DOHH2 (cell line): ENCODE data around the gene PTGES3.

ENCODE experiments used
- EZH2phosphoT487 ChIP-seq: fragments of 200-600 bp; sonication (generic); IDR thresholded peaks from 2 replicates; pipeline ENCODE4 v1.6.1; 2017; ENCODE audit warnings: borderline replicate concordance, mild to moderate bottlenecking, antibody characterized with exemption, low read length, moderate library complexity, mixed read lengths
- TF ChIP-seq, protein P1 (sequence below): fragments of 200-600 bp; sonication (generic); IDR thresholded peaks from one replicate; pipeline ENCODE4 v1.5.1; 2014; ENCODE audit warnings: antibody characterized with exemption, mild to moderate bottlenecking, low read depth, low read length; ENCODE audit not compliant: poor library complexity, severe bottlenecking

DNA sequence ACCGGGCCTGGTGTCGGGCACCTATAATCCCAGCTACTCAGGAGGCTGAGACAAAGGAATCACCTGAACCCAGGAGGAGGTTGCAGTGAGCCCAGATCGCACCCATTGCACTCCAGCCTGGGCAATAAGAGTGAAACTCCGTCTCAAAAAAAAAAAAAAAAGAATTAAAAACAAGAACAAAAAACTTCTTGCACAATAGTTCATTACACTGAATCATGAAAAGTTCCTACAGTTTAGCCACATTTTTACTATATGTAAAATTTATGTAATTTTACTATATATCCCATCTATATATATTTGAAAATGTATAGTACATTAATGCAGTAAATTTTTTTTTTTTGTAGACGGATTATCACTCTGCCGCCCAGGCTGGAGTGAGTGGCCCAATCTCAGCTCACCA lies 46.9 kb downstream of the PTGES3 start:
- TF ChIP-seq, protein P1, sequence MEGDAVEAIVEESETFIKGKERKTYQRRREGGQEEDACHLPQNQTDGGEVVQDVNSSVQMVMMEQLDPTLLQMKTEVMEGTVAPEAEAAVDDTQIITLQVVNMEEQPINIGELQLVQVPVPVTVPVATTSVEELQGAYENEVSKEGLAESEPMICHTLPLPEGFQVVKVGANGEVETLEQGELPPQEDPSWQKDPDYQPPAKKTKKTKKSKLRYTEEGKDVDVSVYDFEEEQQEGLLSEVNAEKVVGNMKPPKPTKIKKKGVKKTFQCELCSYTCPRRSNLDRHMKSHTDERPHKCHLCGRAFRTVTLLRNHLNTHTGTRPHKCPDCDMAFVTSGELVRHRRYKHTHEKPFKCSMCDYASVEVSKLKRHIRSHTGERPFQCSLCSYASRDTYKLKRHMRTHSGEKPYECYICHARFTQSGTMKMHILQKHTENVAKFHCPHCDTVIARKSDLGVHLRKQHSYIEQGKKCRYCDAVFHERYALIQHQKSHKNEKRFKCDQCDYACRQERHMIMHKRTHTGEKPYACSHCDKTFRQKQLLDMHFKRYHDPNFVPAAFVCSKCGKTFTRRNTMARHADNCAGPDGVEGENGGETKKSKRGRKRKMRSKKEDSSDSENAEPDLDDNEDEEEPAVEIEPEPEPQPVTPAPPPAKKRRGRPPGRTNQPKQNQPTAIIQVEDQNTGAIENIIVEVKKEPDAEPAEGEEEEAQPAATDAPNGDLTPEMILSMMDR: no peak
- no peak for TF ChIP-seq EZH2phosphoT487
